DOHH2 (cell line): ENCODE results near the gene TTC28.

ENCODE experiments used
- H3F3A ChIP-seq: fragments of 200-600 bp; sonication (generic), shearing (Covaris generic); 2 replicates; pipeline ENCODE4 v1.6.0; 2016; ENCODE audit warnings: antibody characterized with exemption, mild to moderate bottlenecking; ENCODE audit not compliant: control insufficient read depth, insufficient read depth
- H3K27ac ChIP-seq: fragments of 200-600 bp; sonication (generic); 2 replicates; pipeline ENCODE4 v1.5.1; 2014; ENCODE audit warnings: low read depth, mild to moderate bottlenecking, low read length, moderate library complexity
- H3K27me3 ChIP-seq: fragments of 200-600 bp; sonication (generic); 2 replicates; pipeline ENCODE4 v1.6.1; 2014; ENCODE audit warnings: mild to moderate bottlenecking, low read length, mixed read lengths; ENCODE audit not compliant: control insufficient read depth
- H3K36me3 ChIP-seq: fragments of 200-600 bp; sonication (generic); 2 replicates; pipeline ENCODE4 v1.6.1; 2014; ENCODE audit warnings: mild to moderate bottlenecking, low read length, moderate library complexity, mixed read lengths; ENCODE audit not compliant: control insufficient read depth
- H3K4me1 ChIP-seq: fragments of 200-600 bp; sonication (generic); 2 replicates; pipeline ENCODE4 v1.6.1; 2014; ENCODE audit warnings: mild to moderate bottlenecking, low read length, mixed read lengths; ENCODE audit not compliant: control insufficient read depth
- H3K4me2 ChIP-seq: fragments of 200-600 bp; sonication (generic); 2 replicates; pipeline ENCODE4 v1.6.0; 2014; ENCODE audit warnings: mild to moderate bottlenecking, low read length, moderate library complexity
- H3K4me3 ChIP-seq: fragments of 200-600 bp; sonication (generic); 2 replicates; pipeline ENCODE4 v1.5.1; 2014; ENCODE audit warnings: mild to moderate bottlenecking, low read length, mixed read lengths
- H3K79me2 ChIP-seq: fragments of 200-600 bp; sonication (generic); 2 replicates; pipeline ENCODE4 v1.6.1; 2014; ENCODE audit warnings: mild to moderate bottlenecking, low read length, mixed read lengths; ENCODE audit not compliant: control insufficient read depth
- H3K9me2 ChIP-seq: fragments of 200-600 bp; sonication (generic); replicated peaks from 2 replicates; pipeline ENCODE4 v1.6.1; 2014; ENCODE audit warnings: mild to moderate bottlenecking, low read length, mixed read lengths; ENCODE audit not compliant: control insufficient read depth
- H3K9me3 ChIP-seq: fragments of 200-600 bp; sonication (generic); 2 replicates; pipeline ENCODE4 v1.6.1; 2014; ENCODE audit warnings: antibody characterized with exemption, low read length, mixed read lengths; ENCODE audit not compliant: control insufficient read depth, insufficient read depth
- H4K20me1 ChIP-seq: fragments of 200-600 bp; sonication (generic); 2 replicates; pipeline ENCODE4 v1.6.0; 2014; ENCODE audit warnings: low read depth, mild to moderate bottlenecking, antibody characterized with exemption, low read length, moderate library complexity; ENCODE audit not compliant: control insufficient read depth, insufficient read depth
- CTCF ChIP-seq: fragments of 200-600 bp; sonication (generic); IDR thresholded peaks from one replicate; pipeline ENCODE4 v1.5.1; 2014; ENCODE audit warnings: antibody characterized with exemption, mild to moderate bottlenecking, low read depth, low read length; ENCODE audit not compliant: poor library complexity, severe bottlenecking
- EZH2phosphoT487 ChIP-seq: fragments of 200-600 bp; sonication (generic); IDR thresholded peaks from 2 replicates; pipeline ENCODE4 v1.6.1; 2017; ENCODE audit warnings: borderline replicate concordance, mild to moderate bottlenecking, antibody characterized with exemption, low read length, moderate library complexity, mixed read lengths

TTC28 gene

GRCh38 chr22:28412109-28412508, 267.5 kb downstream of the TTC28 start:
- Histone ChIP-seq H3K4me3 (no peak overlapping the region), H3K9me3 (no peaks in the 10 kb centered on the region), H3K27me3 (peaks cover 8% of the 10 kb centered on the region; the same call in 1 of the 2 replicates), H3K4me1 (no peaks in the 10 kb centered on the region), H3K79me2 (no peaks in the 10 kb centered on the region), H4K20me1 (no peaks in the 10 kb centered on the region), H3K27ac (no peak overlapping the region), H3K36me3 (no peaks in the 10 kb centered on the region), H3F3A (no peaks in the 10 kb centered on the region), H3K9me2 (no peaks in the 10 kb centered on the region), H3K4me2 (no peak overlapping the region)
- TF ChIP-seq EZH2phosphoT487 (no peak), CTCF (no peak)

DNA sequence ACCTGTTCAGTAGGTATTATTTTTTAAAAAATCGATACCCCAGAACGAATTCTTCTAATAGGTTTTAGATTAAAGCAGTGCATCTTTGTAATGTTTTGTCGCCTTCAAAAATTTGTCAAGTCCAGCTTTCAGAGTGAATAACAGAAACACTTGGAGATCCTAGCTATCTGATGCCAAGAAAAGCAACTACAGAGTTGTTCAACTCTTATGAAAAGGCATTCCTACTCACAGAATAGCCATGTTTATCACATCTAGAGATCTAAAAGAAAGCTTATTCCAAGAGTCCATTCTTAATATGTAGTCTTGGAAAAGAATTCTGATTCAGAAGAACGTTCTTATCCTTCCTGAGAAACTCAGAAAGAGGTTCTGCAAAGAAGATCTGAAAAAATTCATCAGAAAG, 268.5 kb downstream of the TTC28 start:
- TF ChIP-seq EZH2phosphoT487 (no peak), CTCF (no peak)
- H3F3A ChIP-seq = no peaks in the 10 kb centered on the region
- peaks cover 6% of the 10 kb centered on the region; the same call in 1 of the 2 replicates for H3K27me3 ChIP-seq
- H3K9me2 ChIP-seq = no peaks in the 10 kb centered on the region
- no peaks in the 10 kb centered on the region for H3K79me2 ChIP-seq
- no peaks in the 10 kb centered on the region for H3K4me1 ChIP-seq
- H3K4me3 ChIP-seq = no peak overlapping the region
- no peaks in the 10 kb centered on the region for H3K9me3 ChIP-seq
- no peak overlapping the region for H3K27ac ChIP-seq
- H4K20me1 ChIP-seq = no peaks in the 10 kb centered on the region
- no peaks in the 10 kb centered on the region for H3K36me3 ChIP-seq
- no peak overlapping the region for H3K4me2 ChIP-seq

- Histone ChIP-seq H3K27me3 (peaks cover 4% of the 10 kb centered on the region; the same call in 1 of the 2 replicates), H3F3A (no peaks in the 10 kb centered on the region), H3K9me2 (no peaks in the 10 kb centered on the region), H3K4me1 (no peaks in the 10 kb centered on the region), H4K20me1 (no peaks in the 10 kb centered on the region), H3K27ac (no peak overlapping the region), H3K4me2 (no peak overlapping the region), H3K9me3 (no peaks in the 10 kb centered on the region), H3K36me3 (no peaks in the 10 kb centered on the region), H3K79me2 (no peaks in the 10 kb centered on the region), H3K4me3 (no peak overlapping the region)
- TF ChIP-seq EZH2phosphoT487 (no peak), CTCF (no peak)
These were observed 269.4 kb downstream of the TTC28 start for GRCh38 chr22:28410050-28410816.
